Psoas muscle (tissue), 8 donors: ENCODE measurements around the gene FILIP1. TPM values are rescaled to one million over a fixed set of nuclear protein-coding genes. Genes with fewer than 3 reads are reported as not detected.

Source experiments
- ATAC-seq, 4 donors: fragments of 200-7000 bp; cut with Tn5 transposase; one replicate each; pipeline ENCODE4 v1.9.1; 2020; ENCODE audit warnings: moderate library complexity in 3 of 4, mild to moderate bottlenecking in 2 of 4
- DNase-seq, 2 donors: peaks; one replicate each; pipeline ENCODE4 v3.0.0-alpha.2; 2020
- H3K27ac ChIP-seq: fragments of 200-600 bp; one replicate; pipeline ENCODE4 v1.8.0; 2022
- H3K27me3 ChIP-seq, 3 donors: fragments of 200-600 bp in 1 of 3; one replicate each; pipeline versions ENCODE4 v1.6.1 to v1.8.0; 2013 to 2022; ENCODE audit warnings: low read length in 2 of 3, mild to moderate bottlenecking in 2 of 3, moderate library complexity in 1 of 3; ENCODE audit not compliant: insufficient read depth in 3 of 3
- H3K36me3 ChIP-seq, 2 donors: fragments of 200-600 bp in 1 of 2; one replicate each; pipeline versions ENCODE4 v1.6.1 to v1.8.0; 2013 to 2022; ENCODE audit warnings: low read depth in 1 of 2, mild to moderate bottlenecking in 1 of 2, moderate library complexity in 1 of 2; ENCODE audit not compliant: insufficient read depth in 1 of 2
- H3K4me1 ChIP-seq: fragments of 200-600 bp; one replicate; pipeline ENCODE4 v1.8.0; 2022
- H3K4me3 ChIP-seq: fragments of 200-600 bp; one replicate; pipeline ENCODE4 v1.8.0; 2022; ENCODE audit warnings: mild to moderate bottlenecking
- H3K9me3 ChIP-seq: fragments of 200-600 bp; one replicate; pipeline ENCODE4 v1.8.0; 2022
- WGBS, 3 donors: extraction: QIAGEN DNeasy Blood & Tissue Kit; methylation state at CpG; one replicate each; pipeline versions ENCODE4 v1.1.6 to v1.1.7; 2013; 5-methylcytosine and 5-hydroxymethylcytosine counted together
- intact Hi-C, 2 donors: fragments of 100-400 bp; cut with DNase I; formaldehyde crosslinking; loops; one replicate each; pipeline versions ENCODE4 v1.11.0 to v1.14.2; 2022
- polyA plus RNA-seq, 3 donors: library from polyadenylated mRNA; stranded (reverse); fragments of 200-250 nt; gene quantifications; one replicate each; pipeline ENCODE4 v1.2.3, GENCODE V29; 2013
- total RNA-seq, 4 donors: library from RNA; stranded (reverse); fragmentation: NEBNext Ultra II Directional in 2 of 4; extraction: Animal tissue kit (Norgen Biotek cat#: 25700) in 2 of 4; gene quantifications; one replicate each; pipeline versions ENCODE4 v1.2.1 to v1.2.4, GENCODE V29; 2021 to 2023
- TF ChIP-seq, protein P1 (sequence below): fragments of 200-600 bp; IDR thresholded peaks from one replicate; pipeline ENCODE4 v1.8.0; 2022; ENCODE audit warnings: antibody characterized with exemption
- donor health status: healthy with polysubstance abuse.
- donor health status: DM: no; HTN: no; CAD: no; lungs with moderate emphysema.
- donor health status: Bipolar disorder and iron deficiency.
- donor health status: healthy.
- donor health status: DM: yes; HTN: yes; CAD: no.
- donor health status: DM: no; HTN: no; CAD: no.
- donor health status: DM: no; HTN: no; CAD: no.
- donor health status: DM: yes; HTN: yes; CAD: no.

FILIP1 gene
- total and polyA plus RNA-seq, 7 donors: 2.8 to 129 (median 71.5) TPM

DNA sequence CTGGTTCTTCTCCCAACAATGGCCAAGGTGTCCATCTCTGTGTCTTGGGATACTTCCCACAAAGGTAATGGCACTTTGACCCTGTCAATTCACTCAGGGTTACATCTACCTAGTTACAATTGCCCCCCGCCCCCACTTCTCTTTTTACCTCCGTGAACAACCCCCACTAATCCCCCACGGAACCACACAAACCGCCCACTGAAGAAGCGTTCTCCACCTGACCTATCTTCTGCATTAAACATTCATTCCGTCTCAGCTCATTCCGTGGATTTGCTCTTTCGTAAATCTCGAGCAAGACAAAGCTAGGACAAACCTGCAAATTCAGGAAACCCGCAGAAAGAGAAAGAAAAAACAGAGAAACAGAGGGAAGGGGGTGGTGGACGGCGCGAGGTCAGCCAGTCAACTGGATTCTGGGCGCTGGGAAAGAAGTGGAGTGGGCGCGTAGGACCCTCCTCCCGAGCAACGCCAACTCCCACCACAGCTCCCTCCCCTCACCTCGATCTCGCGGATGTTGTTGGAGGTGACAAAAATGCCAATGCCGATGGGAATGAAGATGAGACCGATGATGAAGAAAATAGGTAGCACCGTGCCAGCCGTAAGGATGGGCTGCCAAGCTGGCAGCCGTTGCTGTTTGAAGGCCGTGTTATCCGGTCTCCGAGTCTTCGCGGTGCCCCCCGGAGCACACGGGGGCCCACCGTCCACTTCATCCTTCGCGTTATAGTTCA, 209.5 kb downstream of the FILIP1 start:
- TF ChIP-seq, protein P1, sequence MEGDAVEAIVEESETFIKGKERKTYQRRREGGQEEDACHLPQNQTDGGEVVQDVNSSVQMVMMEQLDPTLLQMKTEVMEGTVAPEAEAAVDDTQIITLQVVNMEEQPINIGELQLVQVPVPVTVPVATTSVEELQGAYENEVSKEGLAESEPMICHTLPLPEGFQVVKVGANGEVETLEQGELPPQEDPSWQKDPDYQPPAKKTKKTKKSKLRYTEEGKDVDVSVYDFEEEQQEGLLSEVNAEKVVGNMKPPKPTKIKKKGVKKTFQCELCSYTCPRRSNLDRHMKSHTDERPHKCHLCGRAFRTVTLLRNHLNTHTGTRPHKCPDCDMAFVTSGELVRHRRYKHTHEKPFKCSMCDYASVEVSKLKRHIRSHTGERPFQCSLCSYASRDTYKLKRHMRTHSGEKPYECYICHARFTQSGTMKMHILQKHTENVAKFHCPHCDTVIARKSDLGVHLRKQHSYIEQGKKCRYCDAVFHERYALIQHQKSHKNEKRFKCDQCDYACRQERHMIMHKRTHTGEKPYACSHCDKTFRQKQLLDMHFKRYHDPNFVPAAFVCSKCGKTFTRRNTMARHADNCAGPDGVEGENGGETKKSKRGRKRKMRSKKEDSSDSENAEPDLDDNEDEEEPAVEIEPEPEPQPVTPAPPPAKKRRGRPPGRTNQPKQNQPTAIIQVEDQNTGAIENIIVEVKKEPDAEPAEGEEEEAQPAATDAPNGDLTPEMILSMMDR: no peak
- H3K4me3 ChIP-seq: peak overlapping the region; percentile 94
- peaks cover 38% of the 10 kb centered on the region for H3K4me1 ChIP-seq
- DNase-seq: no peak
- no peaks in the 10 kb centered on the region for H3K27me3 ChIP-seq
- H3K9me3 ChIP-seq: no peaks in the 10 kb centered on the region
- 0% methylated on average over 36 of the region's 36 CpGs for WGBS, 3 donors
- no peaks in the 10 kb centered on the region for H3K36me3 ChIP-seq
- peak overlapping the region; percentile 95 for H3K27ac ChIP-seq
- peak; percentile 51 to 68 (median 58) for ATAC-seq
- intact Hi-C loops: loop anchor here in 1 of 2 donors (5.0 to 10.0 kb wide), 2 partner anchors 243 to 321 kb away; partner anchors contain the start of gene SENP6

DNA sequence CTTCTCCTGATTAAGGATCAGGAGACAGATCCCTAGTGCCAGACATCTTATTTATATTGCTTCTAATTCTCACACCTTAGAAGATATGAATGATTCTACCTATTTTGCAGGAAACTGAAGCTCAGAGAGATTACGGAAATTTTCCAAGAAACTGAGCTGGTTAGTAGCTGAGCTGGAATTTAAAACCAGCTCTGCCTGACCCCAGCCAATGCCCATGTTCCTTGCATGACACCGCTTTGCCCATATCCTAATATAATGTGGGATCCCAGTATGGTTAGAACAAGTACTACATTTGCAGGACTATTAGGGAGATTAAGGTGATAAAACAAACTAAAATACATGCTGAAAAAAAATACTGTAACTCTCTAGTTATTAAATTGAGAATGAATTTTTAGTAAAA, 210.9 kb downstream of the FILIP1 start:
- no peak overlapping the region for H3K27ac ChIP-seq
- no peaks in the 10 kb centered on the region for H3K27me3 ChIP-seq
- intact Hi-C loops: loop anchor here in 1 of 2 donors (5.0 to 10.0 kb wide), 2 partner anchors 245 to 322 kb away; partner anchors contain the start of gene SENP6
- WGBS, 3 donors: 50 to 68% (median 53%) methylated on average over 2 of the region's 2 CpGs
- H3K4me1 ChIP-seq: peaks cover 51% of the 10 kb centered on the region
- H3K9me3 ChIP-seq: no peaks in the 10 kb centered on the region
- H3K4me3 ChIP-seq: peak overlapping the region; percentile 94
- TF ChIP-seq, protein P1: no peak
- H3K36me3 ChIP-seq: no peaks in the 10 kb centered on the region
- ATAC-seq (no peak), DNase-seq (no peak)

DNA sequence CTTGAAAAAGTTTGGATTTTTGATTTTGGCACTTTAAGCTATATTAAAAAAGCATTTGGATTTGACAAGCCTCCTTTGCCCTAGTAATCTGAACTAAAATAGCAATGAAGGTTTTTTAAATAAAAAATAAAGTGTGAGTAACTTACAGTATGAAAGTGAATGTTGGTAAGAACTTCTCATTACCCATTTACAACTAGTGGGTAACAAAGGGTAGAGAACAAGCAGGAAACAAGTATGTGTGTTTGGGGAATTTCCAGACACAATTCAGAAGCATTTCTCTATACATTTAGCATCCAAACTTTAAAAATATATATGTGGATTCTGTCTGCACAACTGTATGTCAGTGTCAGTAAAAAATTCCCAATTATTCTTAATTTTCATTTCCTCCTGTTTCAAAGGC, 211.9 kb downstream of the FILIP1 start:
- H3K4me1 ChIP-seq: peaks cover 58% of the 10 kb centered on the region
- H3K27ac ChIP-seq: no peak overlapping the region
- TF ChIP-seq, protein P1: no peak
- intact Hi-C loops: loop anchor here in 1 of 2 donors (5.0 to 10.0 kb wide), 2 partner anchors 246 to 323 kb away; partner anchors contain the start of gene SENP6
- peak overlapping the region; percentile 94 for H3K4me3 ChIP-seq
- H3K27me3 ChIP-seq: no peaks in the 10 kb centered on the region
- H3K36me3 ChIP-seq: no peaks in the 10 kb centered on the region
- ATAC-seq (no peak), DNase-seq (no peak)
- no peaks in the 10 kb centered on the region for H3K9me3 ChIP-seq

DNA sequence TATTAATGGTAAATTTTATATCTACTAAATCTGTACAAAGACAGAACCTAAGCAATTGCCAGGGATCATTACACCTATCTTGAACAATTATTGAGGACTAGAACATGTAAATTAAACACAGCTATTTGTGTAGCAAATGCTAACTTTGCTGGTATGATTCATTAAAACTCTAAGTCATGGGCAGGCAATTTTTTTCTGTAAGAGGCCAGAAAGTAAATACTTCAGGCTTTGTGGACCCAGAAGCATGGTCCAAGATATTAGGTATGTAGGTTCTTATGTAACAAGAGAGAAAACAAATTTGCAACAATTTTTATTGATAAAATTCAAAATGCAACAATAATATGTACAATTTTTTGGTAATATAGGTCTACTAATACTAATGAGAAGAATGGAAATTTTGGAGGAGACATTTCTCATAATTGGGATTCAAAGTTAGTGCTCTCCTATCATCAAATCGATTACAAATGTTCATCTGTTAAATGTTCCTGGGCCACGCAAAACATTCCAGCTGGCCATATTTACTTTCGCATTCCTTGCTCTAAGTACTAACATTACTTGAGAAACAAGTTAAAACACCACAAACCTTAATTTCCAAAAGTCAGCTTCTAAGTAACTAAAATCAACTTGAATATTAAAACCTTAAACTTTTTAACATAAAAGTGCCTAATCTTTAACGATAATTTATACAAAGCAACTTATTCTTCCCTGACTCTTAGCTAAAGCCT, 213.3 kb downstream of the FILIP1 start:
- Histone ChIP-seq H3K4me3 (peak overlapping the region; percentile 22), H3K36me3 (no peaks in the 10 kb centered on the region), H3K27me3 (no peaks in the 10 kb centered on the region), H3K4me1 (peaks cover 65% of the 10 kb centered on the region), H3K27ac (no peak overlapping the region), H3K9me3 (no peaks in the 10 kb centered on the region)
- intact Hi-C loops: loop anchor here in 1 of 2 donors (5.0 to 10.0 kb wide), 2 partner anchors 247 to 325 kb away; partner anchors contain the start of gene SENP6
- no peak for ATAC-seq
- TF ChIP-seq, protein P1: no peak
- no peak for DNase-seq
- WGBS, 3 donors: 75 to 81% (median 81%) methylated on average over 4 of the region's 4 CpGs
